Measurements from ENCODE around the gene NOB1. TPM values are rescaled to one million over a fixed set of nuclear protein-coding genes. Genes with fewer than 3 reads are reported as not detected.

NOB1 gene
- polyA plus RNA-seq, 12 donors = 36.5 to 78.6 (median 45.1) TPM; not detected in 1

GRCh38 chr16:69724981-69725479 is 29.7 kb downstream of the NOB1 start:
- no peak for DNase-seq

- DNase-seq = no peak
These were observed 30.3 kb downstream of the NOB1 start for GRCh38 chr16:69724414-69724873.

GRCh38 chr16:69721441-69721957 is 33.2 kb downstream of the NOB1 start:
- DNase-seq = no peak

DNA sequence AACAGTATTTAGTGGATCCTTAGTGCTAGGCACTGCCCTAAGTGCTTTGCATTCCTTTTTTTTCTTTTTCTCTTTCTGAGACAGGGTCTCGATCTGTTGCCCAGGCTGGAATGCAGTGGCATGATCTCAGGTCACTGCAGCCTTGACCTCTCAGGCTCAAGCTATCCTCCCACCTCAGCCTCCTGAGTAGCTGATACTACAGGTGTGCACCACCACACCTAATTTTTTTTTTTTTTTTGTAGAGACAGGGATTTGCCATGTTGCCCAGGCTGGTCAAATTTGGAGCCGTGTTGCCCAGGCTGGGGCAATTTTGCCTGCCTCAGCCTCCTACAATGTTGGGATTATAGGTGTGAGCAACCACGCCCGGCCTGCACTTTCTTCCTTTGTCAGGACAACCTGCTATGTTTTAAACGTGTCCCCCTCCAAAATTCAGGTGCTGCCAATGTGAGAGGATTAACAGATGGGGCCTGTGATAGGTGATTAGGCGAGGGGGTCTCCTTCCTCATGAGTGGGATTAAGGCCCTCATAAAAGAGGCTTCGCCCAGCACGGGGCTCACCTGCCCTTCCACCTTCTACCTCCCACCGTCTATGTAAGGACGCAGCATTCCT is 33.8 kb downstream of the NOB1 start:
- no peak for DNase-seq

DNA sequence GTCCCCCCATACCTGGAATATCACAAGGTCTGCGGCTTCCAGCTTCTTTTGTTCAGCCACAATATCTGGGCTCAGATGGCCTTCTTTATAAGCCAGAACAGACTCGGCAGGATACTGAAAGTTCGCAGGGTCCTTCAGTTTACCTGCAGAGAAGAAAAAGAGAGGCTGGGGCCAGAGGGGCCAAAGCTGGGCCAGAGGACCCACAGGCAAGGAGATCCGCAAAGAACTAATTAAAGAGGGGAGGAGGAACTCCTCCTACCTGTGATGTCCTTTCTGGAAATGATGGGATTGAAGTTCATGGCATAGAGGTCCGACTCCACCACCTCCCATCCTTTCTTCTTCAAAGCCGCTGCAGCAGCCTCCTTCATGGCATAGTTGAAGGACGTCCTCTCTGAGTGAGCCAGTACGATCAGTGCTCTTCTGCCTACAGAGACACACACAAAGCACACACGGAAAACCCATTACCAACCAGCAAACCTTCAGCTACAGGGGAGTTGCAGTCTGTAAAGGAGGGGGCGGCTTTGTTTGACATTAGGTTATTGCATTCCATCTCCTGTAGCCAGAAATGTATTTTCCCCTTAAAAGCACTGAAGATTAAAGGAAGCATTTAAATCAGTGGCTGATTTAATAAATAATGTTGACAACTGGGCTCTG is 36.5 kb downstream of the NOB1 start:
- no peak for DNase-seq

DNA sequence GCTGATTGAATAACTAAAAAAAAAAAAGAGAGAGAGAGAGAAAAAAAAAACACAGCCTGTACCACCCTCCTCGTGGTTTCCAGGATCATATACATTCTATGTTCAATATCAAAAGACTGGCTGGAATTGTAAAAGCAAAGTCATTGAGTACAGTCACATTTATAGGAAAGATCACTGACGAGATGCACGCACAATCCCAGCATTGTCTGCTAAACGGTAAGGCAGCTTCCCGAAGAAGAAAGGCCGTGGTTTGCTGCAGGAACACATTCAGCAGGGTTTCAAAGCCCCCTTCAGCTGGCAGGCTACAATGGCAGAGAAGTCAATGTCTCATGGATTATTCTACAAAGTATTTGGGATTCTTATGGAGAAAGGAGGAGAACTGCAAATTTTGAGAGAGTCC is 37.7 kb downstream of the NOB1 start:
- DNase-seq = no peak

- no peak for DNase-seq
These were observed 41.7 kb downstream of the NOB1 start for GRCh38 chr16:69712914-69713581.

DNA sequence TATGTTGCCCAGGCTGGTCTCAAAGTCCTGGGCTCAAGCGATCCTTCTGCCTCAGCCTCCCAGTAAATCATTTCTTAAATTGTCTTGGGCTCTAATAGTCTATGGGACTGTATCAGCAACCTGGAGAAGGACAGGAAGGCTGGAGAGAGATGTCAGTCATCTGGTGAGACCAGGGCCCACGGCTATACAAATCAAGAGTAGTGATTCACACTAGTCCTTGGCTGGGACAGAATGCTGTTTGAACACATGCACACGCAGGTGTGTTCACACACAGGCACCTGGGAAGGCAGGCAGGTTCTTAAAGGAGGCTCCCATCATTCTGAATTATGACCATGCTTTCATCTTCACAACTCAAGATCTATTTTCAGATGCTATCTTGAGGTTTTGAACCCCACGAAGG is 42.4 kb downstream of the NOB1 start:
- no peak for DNase-seq

DNA sequence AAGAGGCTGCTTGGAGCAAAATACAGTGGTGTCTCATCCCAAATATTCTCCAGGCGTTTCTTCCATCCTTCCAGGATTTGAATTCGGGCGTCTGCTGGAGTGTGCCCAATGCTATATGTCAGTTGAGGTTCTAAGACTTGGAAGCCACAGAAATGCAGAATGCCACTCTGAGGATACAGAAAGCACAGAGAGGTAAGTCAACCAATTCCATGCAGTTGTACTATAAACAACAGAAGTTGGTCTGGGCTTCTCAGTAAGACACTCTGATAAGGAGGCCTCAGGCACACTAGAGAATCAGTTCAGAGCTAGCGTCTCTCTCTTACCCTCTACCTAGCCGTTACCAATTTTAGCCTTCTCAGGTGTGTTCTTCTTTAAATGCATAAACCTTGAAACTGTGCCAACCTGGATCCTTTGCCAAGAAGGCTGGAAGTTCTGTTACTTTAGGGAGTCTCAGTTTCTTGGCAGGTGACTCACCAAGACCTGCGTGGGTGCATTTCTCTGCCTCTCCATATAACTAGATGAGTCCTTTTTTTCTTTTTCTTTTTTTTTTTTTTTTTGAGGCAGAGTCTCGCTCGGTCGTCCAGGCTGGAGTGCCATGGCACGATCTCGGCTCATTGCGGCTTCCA is 43.5 kb downstream of the NOB1 start:
- peak; percentile 29 for DNase-seq

- peak; percentile 70 for DNase-seq
These were observed 45.2 kb downstream of the NOB1 start for GRCh38 chr16:69709456-69710084.

DNA sequence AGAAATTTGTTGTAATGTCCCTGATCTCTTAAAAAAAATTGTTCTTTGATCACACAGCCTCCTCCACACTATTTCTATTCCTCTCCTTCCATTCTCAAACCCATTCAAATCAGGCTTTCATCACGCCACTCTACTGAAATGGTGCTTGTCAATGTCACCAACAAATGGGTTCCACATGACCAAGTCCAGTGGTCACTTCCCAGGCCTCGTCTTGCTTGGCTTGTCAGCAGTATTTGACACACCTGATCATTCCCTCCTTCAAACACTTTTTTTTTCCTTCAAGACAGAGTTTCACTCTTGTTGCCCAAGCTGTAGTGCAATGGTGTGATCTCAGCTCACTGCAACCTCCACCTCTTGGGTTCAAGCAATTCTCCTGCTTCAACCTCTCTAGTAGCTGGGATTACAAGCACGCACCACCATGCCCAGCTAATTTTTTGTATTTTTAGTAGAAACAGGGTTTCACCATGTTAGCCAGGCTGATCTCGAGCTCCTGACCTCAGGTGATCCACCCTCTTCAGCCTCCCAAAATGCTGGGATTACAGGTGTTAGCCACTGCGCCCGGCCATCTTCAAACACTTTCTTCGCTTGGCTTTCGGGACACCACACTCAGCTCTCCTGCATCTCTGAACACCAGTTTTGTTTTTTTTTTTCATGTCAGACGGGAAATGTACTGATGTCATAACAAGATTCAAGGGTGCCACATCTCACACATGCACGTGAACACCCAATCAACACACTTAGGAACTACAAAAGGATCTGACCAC is 46.6 kb downstream of the NOB1 start:
- DNase-seq = no peak

DNA sequence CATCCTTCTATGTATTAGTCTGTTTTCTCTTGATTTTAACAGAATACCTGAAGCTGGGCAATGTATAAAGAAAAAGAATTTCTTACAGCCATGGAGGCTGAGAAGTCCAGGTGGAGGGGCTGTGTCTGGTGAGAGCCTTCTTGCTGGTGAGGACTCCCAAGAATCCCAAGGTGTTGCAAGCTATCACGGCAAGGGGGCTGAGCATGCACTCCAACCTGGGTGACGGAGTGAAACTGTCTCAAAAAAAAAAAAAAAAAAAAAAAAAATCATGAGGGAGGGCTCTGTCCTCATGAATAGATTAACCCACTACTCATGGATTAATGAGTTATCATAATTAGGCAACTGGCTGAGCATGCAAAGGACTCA is 47.8 kb downstream of the NOB1 start:
- DNase-seq = no peak

DNA sequence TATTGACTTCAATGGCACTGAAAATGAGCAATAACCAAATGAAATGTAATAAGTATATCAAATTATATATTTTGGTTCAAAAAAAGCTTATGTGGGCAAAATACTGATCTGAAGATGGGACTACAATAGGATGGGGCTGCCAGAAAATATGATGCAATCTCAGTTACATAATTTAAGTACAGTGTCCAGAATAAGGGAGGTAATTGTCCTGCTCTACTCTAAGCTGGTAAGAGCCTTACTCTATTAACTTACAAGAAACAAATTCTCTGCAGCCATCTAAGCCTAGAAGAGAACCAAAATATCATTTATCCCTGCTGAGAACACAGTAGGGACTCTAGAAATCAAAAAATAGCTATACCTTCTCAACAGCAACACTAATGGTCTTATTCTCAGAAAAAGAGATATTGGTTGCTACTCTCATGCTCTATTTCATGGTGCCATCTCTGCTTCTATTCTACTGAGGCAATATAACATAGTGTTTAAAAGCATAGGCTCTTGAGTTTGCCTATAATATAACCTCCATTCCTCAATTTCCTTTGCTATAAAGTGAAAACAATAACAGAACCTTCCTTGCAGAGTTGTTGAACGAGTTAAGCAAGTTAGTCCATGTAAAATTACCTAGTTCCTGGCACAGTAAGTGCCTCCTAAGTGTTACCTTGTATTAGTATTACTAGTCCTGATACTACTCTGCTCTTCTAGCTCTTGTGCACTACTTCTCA is 48.3 kb downstream of the NOB1 start:
- DNase-seq = no peak

DNA sequence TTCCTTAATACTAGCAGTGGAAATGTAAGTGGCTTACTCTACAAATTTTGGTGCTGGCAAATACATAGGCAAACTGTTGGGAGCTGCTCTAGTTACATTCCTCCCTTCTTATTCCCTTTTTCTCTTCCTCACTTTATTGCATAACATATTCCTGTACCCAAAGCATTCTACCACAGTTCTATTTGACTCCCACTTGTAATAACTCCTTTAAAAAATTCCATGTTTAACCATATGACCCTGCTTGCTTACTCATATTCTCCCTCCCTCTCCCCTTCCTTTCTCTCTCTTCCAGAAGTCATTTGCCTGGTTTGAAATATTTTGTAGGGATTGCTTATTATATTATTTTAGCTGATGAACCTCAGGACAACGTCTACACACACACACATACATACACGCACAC is 51.1 kb downstream of the NOB1 start:
- DNase-seq = no peak

DNA sequence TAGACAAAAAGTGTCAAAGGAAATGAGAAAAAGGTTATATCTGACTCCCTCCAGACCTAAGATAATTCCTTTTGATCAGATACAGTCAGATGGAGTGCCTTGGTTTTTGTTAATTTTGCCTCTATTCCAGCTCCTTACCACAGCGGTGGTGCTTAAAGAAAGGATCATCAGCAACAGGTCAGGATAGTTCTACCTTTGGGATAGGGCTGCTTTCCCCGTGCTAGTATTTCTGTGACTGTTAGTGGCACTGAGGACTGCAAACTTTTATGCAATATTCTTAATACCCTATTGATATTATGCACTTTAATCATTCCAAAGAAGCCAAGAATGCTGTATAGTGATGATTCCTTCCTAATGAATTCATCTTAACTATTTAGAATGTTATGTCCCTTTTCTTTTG is 52.9 kb downstream of the NOB1 start:
- no peak for DNase-seq

- no peak for DNase-seq
These were observed 53.3 kb downstream of the NOB1 start for GRCh38 chr16:69701452-69701851.

DNA sequence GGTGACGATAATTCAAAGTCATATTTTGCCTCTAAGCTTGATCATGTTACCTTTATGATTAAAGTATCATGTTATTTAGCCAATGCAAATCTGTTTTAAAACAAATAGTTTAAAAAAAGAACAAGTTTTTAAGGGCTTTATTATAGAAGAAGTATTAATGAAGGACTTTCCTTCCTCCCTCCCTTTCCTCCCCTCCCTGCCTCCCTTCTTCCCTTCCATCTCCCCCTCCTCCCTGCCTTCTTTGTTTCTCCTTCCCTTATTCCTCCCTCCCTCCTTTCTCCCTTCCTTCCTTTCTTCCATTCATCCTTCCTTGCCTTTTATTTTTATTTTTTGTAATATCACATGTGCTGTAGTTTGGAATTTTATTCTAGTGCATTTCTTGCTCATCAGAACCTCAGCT is 54.8 kb downstream of the NOB1 start:
- DNase-seq = no peak

DNA sequence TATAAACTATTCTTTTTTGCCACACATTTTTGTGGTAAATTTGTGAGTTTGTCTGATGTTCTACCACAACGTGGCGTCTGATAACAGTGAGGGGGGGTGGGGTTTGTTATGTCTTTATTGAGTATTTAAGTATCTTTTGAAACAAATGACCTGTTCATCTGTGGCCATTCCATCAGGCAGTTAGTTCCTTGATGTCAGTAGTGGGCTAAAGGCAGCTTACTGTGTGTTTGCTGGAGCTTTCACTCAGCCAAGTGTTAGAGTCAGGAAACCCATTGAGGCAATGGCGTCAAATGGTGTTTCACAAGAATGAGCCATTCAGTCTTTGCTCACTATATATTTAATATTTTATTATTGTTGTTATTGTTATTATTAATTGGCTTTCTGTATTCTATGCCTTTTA is 56.3 kb downstream of the NOB1 start:
- DNase-seq = no peak

GRCh38 chr16:69693916-69694315 is 60.8 kb downstream of the NOB1 start:
- DNase-seq = no peak
